K562 (cell line): ENCODE data around the gene PRPH2. TPM values are rescaled to one million over a fixed set of nuclear protein-coding genes. Genes with fewer than 3 reads are reported as not detected.
A peak's percentile ranks its signal among the peaks of the same experiment; 100 is the strongest.

Experiments used
- BCL6 ChIP-seq: fragments of 250-450 bp; sonication (Bioruptor Pico); IDR thresholded peaks from 2 replicates; pipeline ENCODE4 v1.4.0; 2020
- CCNT2 ChIP-seq: IDR thresholded peaks from 2 replicates; pipeline ENCODE4 v1.6.1; 2011; ENCODE audit warnings: borderline replicate concordance, low read depth, mild to moderate bottlenecking, moderate library complexity, mixed read lengths, low read length; ENCODE audit not compliant: insufficient read length; ENCODE audit errors: extremely low read depth
- CSDE1 ChIP-seq, 2 experiments: fragments of 450-650 bp; IDR thresholded peaks; 2 replicates each; pipeline ENCODE4 v1.6.1; 2016; ENCODE audit warnings: mild to moderate bottlenecking in 1 of 2
- E2F5 ChIP-seq: sonication (generic); formaldehyde crosslinking; IDR thresholded peaks from 2 replicates; pipeline ENCODE4 v1.8.0; 2022; ENCODE audit warnings: mild to moderate bottlenecking, missing genetic modification reagents
- ETS1 ChIP-seq: conservative IDR thresholded peaks from 2 replicates; pipeline ENCODE4 v1.6.1; 2011; ENCODE audit warnings: low read depth, mild to moderate bottlenecking, low read length; ENCODE audit not compliant: control insufficient read depth
- FIP1L1 ChIP-seq: fragments of 200-400 bp; formaldehyde crosslinking; IDR thresholded peaks from 2 replicates; pipeline ENCODE4 v1.6.1; 2018; ENCODE audit warnings: mild to moderate bottlenecking, low read depth, low read length; ENCODE audit not compliant: poor library complexity, severe bottlenecking
- FOXK1 ChIP-seq: sonication (generic); formaldehyde crosslinking; IDR thresholded peaks from 2 replicates; pipeline ENCODE4 v1.8.0; 2022; ENCODE audit warnings: missing genetic modification reagents, mild to moderate bottlenecking, borderline replicate concordance
- FOXO4 ChIP-seq: fragments of 450-650 bp; formaldehyde crosslinking; IDR thresholded peaks from 2 replicates; pipeline ENCODE4 v1.4.0; 2020; ENCODE audit warnings: mild to moderate bottlenecking, moderate library complexity
- GTF2A2 ChIP-seq: IDR thresholded peaks from 2 replicates; pipeline ENCODE4 v1.6.1; 2016; ENCODE audit warnings: mild to moderate bottlenecking, missing genetic modification characterization, missing compliant biosample characterization
- IRF2 ChIP-seq: sonication (generic); formaldehyde crosslinking; IDR thresholded peaks from 2 replicates; pipeline ENCODE4 v1.8.1; 2022; ENCODE audit warnings: mild to moderate bottlenecking, missing genetic modification reagents
- L3MBTL2 ChIP-seq: fragments of 450-650 bp; IDR thresholded peaks from 2 replicates; pipeline ENCODE4 v1.6.1; 2016; ENCODE audit warnings: mild to moderate bottlenecking, moderate library complexity
- LCOR ChIP-seq: sonication (generic); formaldehyde crosslinking; IDR thresholded peaks from 2 replicates; pipeline ENCODE4 v1.8.0; 2022; ENCODE audit warnings: mild to moderate bottlenecking, missing genetic modification reagents
- NBN ChIP-seq: fragments of 450-650 bp; IDR thresholded peaks from 2 replicates; pipeline ENCODE4 v1.6.1; 2016; ENCODE audit warnings: low read depth, mild to moderate bottlenecking
- NFATC3 ChIP-seq: fragments of 450-650 bp; IDR thresholded peaks from 2 replicates; pipeline ENCODE4 v1.6.1; 2017; ENCODE audit warnings: mild to moderate bottlenecking
- NR2F6 ChIP-seq: fragments of 450-650 bp; formaldehyde crosslinking; IDR thresholded peaks from 2 replicates; pipeline ENCODE4 v1.4.0; 2020; ENCODE audit warnings: mild to moderate bottlenecking
- PCBP2 ChIP-seq: fragments of 200-400 bp; formaldehyde crosslinking; IDR thresholded peaks from 2 replicates; pipeline ENCODE4 v1.6.1; 2018; ENCODE audit warnings: low read length, low read depth, mild to moderate bottlenecking, moderate library complexity; ENCODE audit not compliant: poor library complexity, severe bottlenecking
- RBFOX2 ChIP-seq: fragments of 200-400 bp; formaldehyde crosslinking; IDR thresholded peaks from 2 replicates; pipeline ENCODE4 v1.6.1; 2017; ENCODE audit warnings: low read depth, mild to moderate bottlenecking, low read length, moderate library complexity
- RFX1 ChIP-seq: fragments of 450-650 bp; IDR thresholded peaks from 2 replicates; pipeline ENCODE4 v1.6.1; 2016; ENCODE audit warnings: mild to moderate bottlenecking, moderate library complexity
- SMARCC2 ChIP-seq: fragments of 450-650 bp; IDR thresholded peaks from 2 replicates; pipeline ENCODE4 v1.6.1; 2017; ENCODE audit warnings: antibody characterized with exemption, moderate library complexity, mild to moderate bottlenecking, low read depth
- ZBTB43 ChIP-seq: sonication (generic); formaldehyde crosslinking; IDR thresholded peaks from 2 replicates; pipeline ENCODE4 v1.8.0; 2023; ENCODE audit warnings: mild to moderate bottlenecking, missing genetic modification reagents
- ZNF354B ChIP-seq: fragments of 250-450 bp; sonication (Bioruptor Pico); IDR thresholded peaks from 2 replicates; pipeline ENCODE4 v1.4.0; 2020
- ZNF586 ChIP-seq: fragments of 450-650 bp; formaldehyde crosslinking; conservative IDR thresholded peaks from 2 replicates; pipeline ENCODE4 v1.4.0; 2020; ENCODE audit warnings: mild to moderate bottlenecking, moderate library complexity
- polyA plus RNA-seq, 8 experiments: library from polyadenylated mRNA; depleted of rRNA in 4 of 8; stranded (reverse) in 5 of 8; unstranded in 3 of 8; fragments of >200 nt; fragmentation: Nextera tagmentation in 2 of 8; fragmentation: Illumina TruSeq in 1 of 8; extraction: Ambion mirVana in 2 of 8; extraction: Trizol in 1 of 8; gene quantifications; 2 replicates each; pipeline versions ENCODE4 v1.2.1 to v1.2.3, GENCODE V29; 2011 to 2014; ENCODE audit warnings: inconsistent platforms in 1 of 8, missing spikeins in 1 of 8
- total RNA-seq, 7 experiments: library from RNA; depleted of rRNA in 6 of 7; stranded (reverse); fragments of >200 nt in 6 of 7; fragmentation: Illumina TruSeq in 2 of 7; extraction: Trizol in 2 of 7; gene quantifications; 2 replicates each; pipeline versions ENCODE4 v1.2.1 to v1.2.3, GENCODE V29; 2011 to 2021; ENCODE audit warnings: low replicate concordance in 1 of 7

Gene PRPH2
- total and polyA plus RNA-seq, 9 of the 15 experiments (the other 6 are each of a cell fraction or from before 2014, with no cell fraction given) = 0.03 to 0.11 (median 0.03) TPM; not detected in 5

- 0 out of 2 replicates have a peak, but pooled peaks have one; percentile 11 for TF ChIP-seq GTF2A2 (tag)
- TF ChIP-seq CSDE1 (IDR thresholded peaks at IDR 0.05) = no peak
- 0 out of 2 replicates have a peak, but pooled peaks have one; percentile 38 for TF ChIP-seq NR2F6 (CRISPR knock-in tag)
- no peak for TF ChIP-seq FOXO4 (CRISPR knock-in tag)
- TF ChIP-seq ZBTB43 = no peak
- peak; percentile 72; the same call in 1 of the 2 replicates for TF ChIP-seq LCOR (CRISPR knock-in tag)
- no peak for TF ChIP-seq BCL6 (CRISPR knock-in tag)
- TF ChIP-seq RBFOX2 = peak; percentile 93
- no peak for TF ChIP-seq RFX1
- TF ChIP-seq CCNT2 = peak; percentile 64
- no peak for TF ChIP-seq E2F5 (CRISPR knock-in tag)
- TF ChIP-seq FOXK1 = peak; percentile 87; the same call in 1 of the 2 replicates
- TF ChIP-seq NBN = no peak
- no peak for TF ChIP-seq PCBP2
- no peak for TF ChIP-seq ZNF586 (CRISPR knock-in tag)
- peak; percentile 64; the same call in 1 of the 2 replicates for TF ChIP-seq ETS1
- no peak for TF ChIP-seq NFATC3
- TF ChIP-seq IRF2 (CRISPR knock-in tag) = no peak
- TF ChIP-seq SMARCC2 = no peak
- no peak for TF ChIP-seq FIP1L1
- no peak for TF ChIP-seq ZNF354B (CRISPR knock-in tag)
- no peak for TF ChIP-seq L3MBTL2
Measured at GRCh38 chr6:42746463-42747391, 24.3 kb upstream of the PRPH2 start (continued).
